Stomach (tissue), 9 donors: ENCODE measurements around the gene ZNF775. TPM values are rescaled to one million over a fixed set of nuclear protein-coding genes. Genes with fewer than 3 reads are reported as not detected.

ENCODE experiments used
- DNase-seq, 2 donors: peaks; one replicate each; pipeline versions ENCODE4 v3.0.0 to v3.0.0-alpha.2; 2013 to 2019
- H3K27ac ChIP-seq, 5 donors: fragments of 200-600 bp in 4 of 5; sonication (generic) in 4 of 5; one replicate each; pipeline ENCODE4 v1.5.1; 2013 to 2019; ENCODE audit warnings: mild to moderate bottlenecking in 1 of 5, moderate library complexity in 1 of 5
- H3K27me3 ChIP-seq, 3 donors: fragments of 200-600 bp; sonication (generic); one replicate each; pipeline ENCODE4 v1.5.1; 2017 to 2019; ENCODE audit warnings: mixed run types in 1 of 3
- H3K36me3 ChIP-seq, 4 donors: fragments of 200-600 bp; sonication (generic); 1 replicate in 3 of 4; 2 replicates in 1 of 4; pipeline ENCODE4 v1.5.1; 2016 to 2019
- H3K4me1 ChIP-seq, 4 donors: fragments of 200-600 bp; sonication (generic); one replicate each; pipeline ENCODE4 v1.5.1; 2016 to 2019
- H3K4me3 ChIP-seq, 4 donors: fragments of 200-600 bp; sonication (generic) in 3 of 4; one replicate each; pipeline ENCODE4 v1.5.1; 2016 to 2019; ENCODE audit warnings: mild to moderate bottlenecking in 1 of 4
- H3K9me3 ChIP-seq, 4 donors: fragments of 200-600 bp; sonication (generic); one replicate each; pipeline ENCODE4 v1.5.1; 2016 to 2019
- CTCF ChIP-seq, 7 experiments: fragments of 450-650 bp in 4 of 7; fragments of 200-600 bp in 3 of 7; sonication (generic) in 3 of 7; IDR thresholded peaks; one replicate each; pipeline ENCODE4 v1.5.1; 2016 to 2019; ENCODE audit warnings: antibody characterized with exemption in 7 of 7, control low read depth in 2 of 7, mild to moderate bottlenecking in 1 of 7
- EP300 ChIP-seq: sonication (generic); formaldehyde crosslinking; IDR thresholded peaks from one replicate; pipeline ENCODE4 v1.6.1; 2017; ENCODE audit warnings: antibody characterized with exemption
- POLR2A ChIP-seq, 4 donors: fragments of 450-650 bp; IDR thresholded peaks; one replicate each; pipeline ENCODE4 v1.6.1; 2016; ENCODE audit warnings: antibody characterized with exemption in 4 of 4, control low read depth in 2 of 4, mild to moderate bottlenecking in 1 of 4, moderate library complexity in 1 of 4
- POLR2AphosphoS5 ChIP-seq, 3 donors: sonication (generic); formaldehyde crosslinking; IDR thresholded peaks; one replicate each; pipeline ENCODE4 v1.6.1; 2016; ENCODE audit warnings: antibody characterized with exemption in 3 of 3
- whole genome bisulfite sequencing, 5 donors: extraction: QIAGEN DNeasy Blood & Tissue Kit in 3 of 5; methylation state at CpG; one replicate each; pipeline versions ENCODE4 v1.1.5 to v1.1.7; 2013 to 2018; 5-methylcytosine and 5-hydroxymethylcytosine counted together
- intact Hi-C: fragments of 100-400 bp; cut with DNase I; formaldehyde crosslinking; loops from one replicate; pipeline ENCODE4 v1.15.1; 2023; ENCODE audit warnings: low total_unique reads
- polyA plus RNA-seq, 3 donors: library from polyadenylated mRNA; stranded (reverse); fragments of 200-250 nt; gene quantifications; one replicate each; pipeline ENCODE4 v1.2.3, GENCODE V29; 2013
- total RNA-seq, 5 donors: library from RNA; depleted of rRNA; stranded (reverse); fragments of >200 nt; gene quantifications; one replicate each; pipeline versions ENCODE4 v1.1.0 to v1.2.3, GENCODE V29; 2014 to 2016
- donor health status: healthy with polysubstance abuse.
- donor health status: Bipolar disorder and iron deficiency.
- donor health status: healthy.

Gene ZNF775
- total and polyA plus RNA-seq, 8 donors: 1.8 to 17.0 (median 2.5) TPM; not detected in 2

GRCh38 chr7:150363872-150364271, 15.3 kb upstream of the ZNF775 start:
- no peaks in the 10 kb centered on the region for H3K27me3 ChIP-seq
- WGBS, 5 donors: 73 to 85% (median 85%) methylated on average over 5 of the region's 5 CpGs
- TF ChIP-seq CTCF (IDR thresholded peaks at IDR 0.05) (no peak), EP300 (no peak), POLR2A (IDR thresholded peaks at IDR 0.05) (no peak), POLR2AphosphoS5 (IDR thresholded peaks at IDR 0.05) (no peak)
- H3K27ac ChIP-seq: no peak overlapping the region
- peak in 1 of 2 donors; percentile 27 for DNase-seq
- no peak overlapping the region for H3K4me3 ChIP-seq
- intact Hi-C loops: loop anchor here (10.0 kb wide), 1 partner anchor 51 kb away; no protein-coding TSS in a partner anchor
- H3K9me3 ChIP-seq: no peaks in the 10 kb centered on the region
- peaks cover 9 to 23% (median 12%) of the 10 kb centered on the region in 4 donors for H3K4me1 ChIP-seq
- no peaks in the 10 kb centered on the region for H3K36me3 ChIP-seq

DNA sequence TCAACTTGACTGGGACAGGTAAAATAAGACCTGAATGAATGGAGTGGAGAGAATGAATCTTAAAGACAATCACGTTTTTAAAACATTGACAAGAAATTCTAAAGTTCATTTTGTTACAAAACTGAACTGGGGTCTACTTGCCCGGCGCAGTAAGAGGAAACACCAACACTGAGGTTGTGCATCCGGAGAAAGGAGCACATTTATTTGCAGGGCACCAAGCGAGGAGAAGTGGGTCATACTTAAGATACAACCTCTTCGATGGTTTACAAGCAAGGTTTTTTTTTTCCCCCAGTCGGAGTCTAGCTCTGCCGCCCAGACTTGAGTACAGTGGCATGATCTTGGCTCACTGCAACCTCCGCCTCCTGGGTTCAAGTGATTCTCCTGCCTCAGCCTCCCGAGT, 13.9 kb upstream of the ZNF775 start:
- no peak for DNase-seq
- Histone ChIP-seq H3K27ac (no peak overlapping the region), H3K27me3 (no peaks in the 10 kb centered on the region)

GRCh38 chr7:150365673-150366398, 13.3 kb upstream of the ZNF775 start:
- TF ChIP-seq POLR2A (IDR thresholded peaks at IDR 0.05) (no peak), EP300 (no peak), POLR2AphosphoS5 (IDR thresholded peaks at IDR 0.05) (no peak), CTCF (IDR thresholded peaks at IDR 0.05) (no peak)
- intact Hi-C loops: loop anchor here (10.0 kb wide), 1 partner anchor 49 kb away; no protein-coding TSS in a partner anchor
- Histone ChIP-seq H3K9me3 (no peaks in the 10 kb centered on the region), H3K36me3 (peaks cover 0 to 2% (median 1%) of the 10 kb centered on the region in 4 donors), H3K27ac (peak overlapping the region in 2 of 5 donors; percentile 12 to 14), H3K4me1 (peaks cover 24 to 36% (median 29%) of the 10 kb centered on the region in 4 donors), H3K4me3 (no peak overlapping the region), H3K27me3 (no peaks in the 10 kb centered on the region)
- 64 to 86% (median 80%) methylated on average over 5 of the region's 5 CpGs for WGBS, 5 donors
- DNase-seq: no peak

More for the DNA sequence above, 13.9 kb upstream of the ZNF775 start:
- WGBS, 5 donors: 86 to 95% (median 92%) methylated on average over 10 of the region's 10 CpGs
- Histone ChIP-seq H3K36me3 (no peaks in the 10 kb centered on the region), H3K4me1 (peaks cover 18 to 34% (median 22%) of the 10 kb centered on the region in 4 donors), H3K4me3 (no peak overlapping the region), H3K9me3 (no peaks in the 10 kb centered on the region)
- TF ChIP-seq EP300: no peak
- TF ChIP-seq POLR2AphosphoS5 (IDR thresholded peaks at IDR 0.05): no peak
- no peak for TF ChIP-seq CTCF (IDR thresholded peaks at IDR 0.05)
- TF ChIP-seq POLR2A (IDR thresholded peaks at IDR 0.05): no peak
- intact Hi-C loops: loop anchor here (10.0 kb wide), 1 partner anchor 50 kb away; no protein-coding TSS in a partner anchor

- 37 to 50% (median 45%) methylated on average over 8 of the region's 8 CpGs for WGBS, 5 donors
- TF ChIP-seq CTCF (IDR thresholded peaks at IDR 0.05) (no peak), POLR2AphosphoS5 (IDR thresholded peaks at IDR 0.05) (no peak), POLR2A (IDR thresholded peaks at IDR 0.05) (no peak), EP300 (no peak)
- peaks cover 31 to 54% (median 46%) of the 10 kb centered on the region in 4 donors for H3K4me1 ChIP-seq
- peaks cover 16 to 21% (median 20%) of the 10 kb centered on the region in 4 donors for H3K36me3 ChIP-seq
- intact Hi-C loops: loop anchor here (10.0 kb wide), 1 partner anchor 47 kb away; no protein-coding TSS in a partner anchor
- H3K4me3 ChIP-seq: peak overlapping the region; percentile 71 to 95 (median 84)
- H3K27me3 ChIP-seq: no peaks in the 10 kb centered on the region
- H3K27ac ChIP-seq: peak overlapping the region; percentile 87 to 97 (median 94)
- no peaks in the 10 kb centered on the region for H3K9me3 ChIP-seq
- no peak for DNase-seq
Measured at GRCh38 chr7:150367677-150368095, 11.4 kb upstream of the ZNF775 start.
